ENCODE results near the gene CRIP2. TPM values are rescaled to one million over a fixed set of nuclear protein-coding genes. Genes with fewer than 3 reads are reported as not detected.

CRIP2 gene
- total and polyA plus RNA-seq, 9 of the 15 experiments (the other 6 are each of a cell fraction or from before 2014, with no cell fraction given), result 0.18 to 2.0 (median 0.69) TPM; not detected in 1

DNA sequence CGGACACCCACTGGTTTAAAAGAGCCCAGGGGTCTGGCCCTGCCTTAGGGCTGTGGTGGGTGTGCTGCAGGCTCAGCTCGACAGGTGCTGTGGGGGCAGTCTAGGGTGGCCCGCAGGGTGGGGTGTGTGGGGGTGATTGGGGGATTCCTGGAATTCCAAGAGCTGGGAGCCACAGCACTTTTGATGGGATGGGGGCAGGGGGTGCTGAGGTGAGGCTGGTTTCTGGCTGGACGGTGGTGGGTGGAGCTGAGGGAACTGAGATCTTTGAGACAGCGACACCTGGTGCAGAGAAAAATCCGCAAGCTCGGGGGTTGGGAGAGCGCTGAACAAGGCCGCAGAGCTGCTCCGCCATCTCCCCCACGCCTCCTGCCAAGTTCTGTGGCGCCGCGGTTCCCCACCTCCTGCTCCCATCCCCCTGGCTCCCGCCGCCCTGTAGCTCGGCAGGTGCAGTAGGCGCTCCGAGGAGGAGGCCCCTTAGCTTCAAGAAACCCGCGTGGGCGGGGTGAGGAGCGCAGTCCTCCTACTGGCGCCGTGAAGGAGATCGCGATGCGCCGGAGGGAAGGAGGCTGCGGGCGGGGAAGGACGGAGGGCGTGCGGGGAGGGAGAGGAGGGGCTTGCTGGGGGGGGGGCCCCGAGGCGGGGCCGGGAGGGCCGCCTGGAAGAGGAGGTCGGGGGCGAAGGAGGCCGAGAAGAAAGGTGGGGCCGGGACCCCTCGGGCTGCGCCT is 15.1 kb downstream of the CRIP2 start (continued):
- TF ChIP-seq, protein P1, sequence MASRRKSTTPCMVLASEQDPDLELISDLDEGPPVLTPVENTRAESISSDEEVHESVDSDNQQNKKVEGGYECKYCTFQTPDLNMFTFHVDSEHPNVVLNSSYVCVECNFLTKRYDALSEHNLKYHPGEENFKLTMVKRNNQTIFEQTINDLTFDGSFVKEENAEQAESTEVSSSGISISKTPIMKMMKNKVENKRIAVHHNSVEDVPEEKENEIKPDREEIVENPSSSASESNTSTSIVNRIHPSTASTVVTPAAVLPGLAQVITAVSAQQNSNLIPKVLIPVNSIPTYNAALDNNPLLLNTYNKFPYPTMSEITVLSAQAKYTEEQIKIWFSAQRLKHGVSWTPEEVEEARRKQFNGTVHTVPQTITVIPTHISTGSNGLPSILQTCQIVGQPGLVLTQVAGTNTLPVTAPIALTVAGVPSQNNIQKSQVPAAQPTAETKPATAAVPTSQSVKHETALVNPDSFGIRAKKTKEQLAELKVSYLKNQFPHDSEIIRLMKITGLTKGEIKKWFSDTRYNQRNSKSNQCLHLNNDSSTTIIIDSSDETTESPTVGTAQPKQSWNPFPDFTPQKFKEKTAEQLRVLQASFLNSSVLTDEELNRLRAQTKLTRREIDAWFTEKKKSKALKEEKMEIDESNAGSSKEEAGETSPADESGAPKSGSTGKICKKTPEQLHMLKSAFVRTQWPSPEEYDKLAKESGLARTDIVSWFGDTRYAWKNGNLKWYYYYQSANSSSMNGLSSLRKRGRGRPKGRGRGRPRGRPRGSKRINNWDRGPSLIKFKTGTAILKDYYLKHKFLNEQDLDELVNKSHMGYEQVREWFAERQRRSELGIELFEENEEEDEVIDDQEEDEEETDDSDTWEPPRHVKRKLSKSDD (conservative IDR thresholded peaks at IDR 0.05; ENCODE audit: low read length), result no peak
- TF ChIP-seq, protein P2, sequence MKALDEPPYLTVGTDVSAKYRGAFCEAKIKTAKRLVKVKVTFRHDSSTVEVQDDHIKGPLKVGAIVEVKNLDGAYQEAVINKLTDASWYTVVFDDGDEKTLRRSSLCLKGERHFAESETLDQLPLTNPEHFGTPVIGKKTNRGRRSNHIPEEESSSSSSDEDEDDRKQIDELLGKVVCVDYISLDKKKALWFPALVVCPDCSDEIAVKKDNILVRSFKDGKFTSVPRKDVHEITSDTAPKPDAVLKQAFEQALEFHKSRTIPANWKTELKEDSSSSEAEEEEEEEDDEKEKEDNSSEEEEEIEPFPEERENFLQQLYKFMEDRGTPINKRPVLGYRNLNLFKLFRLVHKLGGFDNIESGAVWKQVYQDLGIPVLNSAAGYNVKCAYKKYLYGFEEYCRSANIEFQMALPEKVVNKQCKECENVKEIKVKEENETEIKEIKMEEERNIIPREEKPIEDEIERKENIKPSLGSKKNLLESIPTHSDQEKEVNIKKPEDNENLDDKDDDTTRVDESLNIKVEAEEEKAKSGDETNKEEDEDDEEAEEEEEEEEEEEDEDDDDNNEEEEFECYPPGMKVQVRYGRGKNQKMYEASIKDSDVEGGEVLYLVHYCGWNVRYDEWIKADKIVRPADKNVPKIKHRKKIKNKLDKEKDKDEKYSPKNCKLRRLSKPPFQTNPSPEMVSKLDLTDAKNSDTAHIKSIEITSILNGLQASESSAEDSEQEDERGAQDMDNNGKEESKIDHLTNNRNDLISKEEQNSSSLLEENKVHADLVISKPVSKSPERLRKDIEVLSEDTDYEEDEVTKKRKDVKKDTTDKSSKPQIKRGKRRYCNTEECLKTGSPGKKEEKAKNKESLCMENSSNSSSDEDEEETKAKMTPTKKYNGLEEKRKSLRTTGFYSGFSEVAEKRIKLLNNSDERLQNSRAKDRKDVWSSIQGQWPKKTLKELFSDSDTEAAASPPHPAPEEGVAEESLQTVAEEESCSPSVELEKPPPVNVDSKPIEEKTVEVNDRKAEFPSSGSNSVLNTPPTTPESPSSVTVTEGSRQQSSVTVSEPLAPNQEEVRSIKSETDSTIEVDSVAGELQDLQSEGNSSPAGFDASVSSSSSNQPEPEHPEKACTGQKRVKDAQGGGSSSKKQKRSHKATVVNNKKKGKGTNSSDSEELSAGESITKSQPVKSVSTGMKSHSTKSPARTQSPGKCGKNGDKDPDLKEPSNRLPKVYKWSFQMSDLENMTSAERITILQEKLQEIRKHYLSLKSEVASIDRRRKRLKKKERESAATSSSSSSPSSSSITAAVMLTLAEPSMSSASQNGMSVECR (CRISPR knock-in tag; IDR thresholded peaks at IDR 0.05), result peak; percentile 23
- TF ChIP-seq DNMT1 (IDR thresholded peaks at IDR 0.05), result no peak
- no peak for TF ChIP-seq ZNF830 (CRISPR knock-in tag; IDR thresholded peaks at IDR 0.05)
- 0 out of 2 replicates have a peak, but pooled peaks have one; percentile 58 for TF ChIP-seq MTA3 (IDR thresholded peaks at IDR 0.05; ENCODE audit: borderline replicate concordance)
- TF ChIP-seq ZNF57 (CRISPR knock-in tag; IDR thresholded peaks at IDR 0.05), result no peak
- TF ChIP-seq, protein P3, sequence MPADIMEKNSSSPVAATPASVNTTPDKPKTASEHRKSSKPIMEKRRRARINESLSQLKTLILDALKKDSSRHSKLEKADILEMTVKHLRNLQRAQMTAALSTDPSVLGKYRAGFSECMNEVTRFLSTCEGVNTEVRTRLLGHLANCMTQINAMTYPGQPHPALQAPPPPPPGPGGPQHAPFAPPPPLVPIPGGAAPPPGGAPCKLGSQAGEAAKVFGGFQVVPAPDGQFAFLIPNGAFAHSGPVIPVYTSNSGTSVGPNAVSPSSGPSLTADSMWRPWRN (IDR thresholded peaks at IDR 0.05; ENCODE audit: low read depth), result no peak
- TF ChIP-seq, protein P4, sequence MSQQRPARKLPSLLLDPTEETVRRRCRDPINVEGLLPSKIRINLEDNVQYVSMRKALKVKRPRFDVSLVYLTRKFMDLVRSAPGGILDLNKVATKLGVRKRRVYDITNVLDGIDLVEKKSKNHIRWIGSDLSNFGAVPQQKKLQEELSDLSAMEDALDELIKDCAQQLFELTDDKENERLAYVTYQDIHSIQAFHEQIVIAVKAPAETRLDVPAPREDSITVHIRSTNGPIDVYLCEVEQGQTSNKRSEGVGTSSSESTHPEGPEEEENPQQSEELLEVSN (IDR thresholded peaks at IDR 0.05; ENCODE audit: borderline replicate concordance in 1 of 2, extremely low read depth in 1 of 2, insufficient read depth in 1 of 2, insufficient read length in 1 of 2, low read depth in 1 of 2, low read length in 1 of 2, poor library complexity in 1 of 2, severe bottlenecking in 1 of 2), result no peak
- TF ChIP-seq CBX8 (IDR thresholded peaks at IDR 0.05; ENCODE audit: borderline replicate concordance, extremely low read depth, low read depth, low read length, poor library complexity, severe bottlenecking), result no peak
- TF ChIP-seq CHD2 (IDR thresholded peaks at IDR 0.05; ENCODE audit: low read depth, low read length), result no peak
- peak; percentile 44; the same call in 1 of the 2 replicates for TF ChIP-seq SMC3 (conservative IDR thresholded peaks at IDR 0.05; ENCODE audit: insufficient read depth, low read depth, low read length)
- TF ChIP-seq, protein P5, sequence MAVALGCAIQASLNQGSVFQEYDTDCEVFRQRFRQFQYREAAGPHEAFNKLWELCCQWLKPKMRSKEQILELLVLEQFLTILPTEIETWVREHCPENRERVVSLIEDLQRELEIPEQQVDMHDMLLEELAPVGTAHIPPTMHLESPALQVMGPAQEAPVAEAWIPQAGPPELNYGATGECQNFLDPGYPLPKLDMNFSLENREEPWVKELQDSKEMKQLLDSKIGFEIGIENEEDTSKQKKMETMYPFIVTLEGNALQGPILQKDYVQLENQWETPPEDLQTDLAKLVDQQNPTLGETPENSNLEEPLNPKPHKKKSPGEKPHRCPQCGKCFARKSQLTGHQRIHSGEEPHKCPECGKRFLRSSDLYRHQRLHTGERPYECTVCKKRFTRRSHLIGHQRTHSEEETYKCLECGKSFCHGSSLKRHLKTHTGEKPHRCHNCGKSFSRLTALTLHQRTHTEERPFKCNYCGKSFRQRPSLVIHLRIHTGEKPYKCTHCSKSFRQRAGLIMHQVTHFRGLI (CRISPR knock-in tag; IDR thresholded peaks at IDR 0.05), result no peak
- TF ChIP-seq RB1 (IDR thresholded peaks at IDR 0.05; ENCODE audit: low read depth), result peak; percentile 64; the same call in 1 of the 2 replicates
- TF ChIP-seq ZNF766 (CRISPR knock-in tag; conservative IDR thresholded peaks at IDR 0.05), result peak; percentile 63; the same call in 1 of the 2 replicates
- no peak for TF ChIP-seq IFI16 (CRISPR knock-in tag; IDR thresholded peaks at IDR 0.05)
